ENCODE data around the gene FAAP24.
"Not testable (repeated sequence)": the region's sequence is repeated elsewhere in the genome, so short reads cannot be mapped to it uniquely, and the experiment has no call there.

The FAAP24 gene

DNA sequence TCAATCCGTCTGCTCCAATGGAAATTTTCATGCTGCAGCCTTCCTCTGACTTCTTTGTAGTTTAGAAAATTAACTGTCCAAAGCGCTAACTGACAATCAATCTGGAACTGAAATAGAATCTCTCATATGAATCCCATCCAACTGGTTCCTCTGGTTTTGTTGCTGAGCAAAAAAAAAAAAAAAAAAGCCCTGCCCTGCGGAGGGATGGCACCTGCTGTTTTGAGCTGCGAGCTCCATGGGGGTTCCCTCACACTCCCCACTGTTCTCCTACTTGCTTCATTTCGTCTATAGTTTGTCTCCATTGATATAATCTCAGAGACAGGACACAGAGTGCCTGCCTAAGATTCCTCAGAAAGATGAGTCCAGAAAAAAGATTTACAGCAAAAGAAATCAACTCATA lies 33.4 kb downstream of the FAAP24 start:
- ATAC-seq (replicated peaks) (no peak), DNase-seq (no peak)
- no peaks in the 10 kb centered on the region for H3K9me3 Mint-ChIP-seq
- no peak overlapping the region for H3K4me3 Mint-ChIP-seq
- no peak overlapping the region for H3K27ac Mint-ChIP-seq
- no peaks in the 10 kb centered on the region for H3K36me3 Mint-ChIP-seq (ENCODE audit: insufficient read depth)
- peaks cover 3 to 4% of the 10 kb centered on the region in 2 donors for H3K4me1 Mint-ChIP-seq (ENCODE audit: low read depth in 2 of 2)
- peaks cover 6% of the 10 kb centered on the region in 2 donors for H3K27me3 Mint-ChIP-seq

DNA sequence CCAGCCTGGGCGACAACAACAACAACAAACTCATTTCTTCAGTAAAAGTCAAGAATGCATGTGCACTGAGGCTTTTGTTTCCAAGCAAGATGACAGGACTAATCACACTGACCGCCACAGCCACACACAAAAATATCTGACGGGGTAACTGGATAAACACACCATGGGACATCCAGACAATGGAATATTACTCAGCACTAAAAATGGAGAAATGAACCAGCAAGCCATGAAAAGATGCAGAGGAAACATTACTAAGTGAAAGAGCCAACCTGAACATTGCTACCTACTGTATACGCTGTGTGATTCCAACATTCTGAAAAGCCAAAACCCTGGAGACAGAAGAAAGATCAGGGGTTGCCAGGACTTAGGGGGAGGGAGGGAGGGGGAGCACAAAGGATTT lies 36.7 kb downstream of the FAAP24 start:
- DNase-seq (no peak), ATAC-seq (replicated peaks) (no peak)
- no peak overlapping the region for H3K27ac Mint-ChIP-seq
- H3K27me3 Mint-ChIP-seq, result peaks cover 6 to 19% of the 10 kb centered on the region in 2 donors
- no peak overlapping the region for H3K4me3 Mint-ChIP-seq
- no peaks in the 10 kb centered on the region for H3K4me1 Mint-ChIP-seq (ENCODE audit: low read depth in 2 of 2)
- no peaks in the 10 kb centered on the region for H3K36me3 Mint-ChIP-seq (ENCODE audit: insufficient read depth)
- H3K9me3 Mint-ChIP-seq, result no peaks in the 10 kb centered on the region

DNA sequence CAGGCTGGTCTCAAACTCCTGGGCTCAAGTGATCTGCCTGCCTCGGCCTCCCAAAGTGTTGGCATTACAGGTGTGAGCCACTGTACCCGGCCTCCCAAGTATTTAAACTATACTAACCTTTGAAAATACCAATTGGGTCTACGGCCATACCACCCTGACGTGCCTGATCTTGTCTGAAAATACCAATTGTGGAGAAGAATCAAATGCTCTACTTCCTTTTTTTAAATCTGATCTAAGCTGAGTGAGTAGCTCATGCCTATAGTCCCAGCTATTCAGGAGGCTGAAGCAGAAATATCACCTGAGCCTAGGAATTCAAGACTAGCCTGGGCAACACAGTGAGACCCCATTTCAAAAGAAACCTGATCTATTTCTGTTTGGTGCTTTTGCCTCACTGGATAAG lies 38.8 kb downstream of the FAAP24 start:
- peaks cover 0 to 26% of the 10 kb centered on the region in 2 donors for H3K27me3 Mint-ChIP-seq
- H3K9me3 Mint-ChIP-seq; H3K4me1 Mint-ChIP-seq (ENCODE audit: low read depth in 2 of 2); H3K36me3 Mint-ChIP-seq (ENCODE audit: insufficient read depth); H3K27ac Mint-ChIP-seq; ATAC-seq (replicated peaks); DNase-seq; H3K4me3 Mint-ChIP-seq: not testable (repeated sequence)

DNA sequence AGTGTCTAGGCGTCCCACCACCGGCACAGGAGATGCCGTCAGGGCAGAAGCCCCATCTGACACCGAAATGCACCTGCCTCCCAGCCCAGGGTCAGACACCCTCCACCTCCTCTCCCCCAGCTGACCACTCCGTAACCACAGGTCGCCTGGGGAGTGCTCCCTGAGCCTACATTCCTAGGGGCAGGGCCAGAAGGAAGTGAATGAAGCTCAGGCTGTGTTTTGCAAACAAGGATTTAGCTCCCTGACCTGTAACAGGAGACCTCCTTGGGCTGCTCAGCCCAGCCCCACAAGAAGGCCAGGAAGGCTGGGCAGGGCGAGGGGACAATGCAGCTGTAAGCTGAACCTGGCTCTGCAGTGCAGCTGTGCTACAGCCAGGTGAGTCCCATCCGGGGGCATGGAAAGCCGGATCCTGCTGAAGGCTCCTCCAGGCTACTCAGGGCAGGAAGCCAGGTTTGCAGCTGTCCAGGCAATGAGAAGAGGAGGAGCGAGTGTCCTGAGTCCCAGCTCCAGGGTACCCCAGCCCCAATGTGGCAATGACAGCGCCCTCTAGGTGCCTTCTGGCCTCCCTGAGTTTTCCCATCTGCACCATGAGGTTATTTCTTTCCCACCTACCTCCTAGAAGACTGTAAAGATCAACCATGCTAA lies 50.6 kb downstream of the FAAP24 start:
- Mint-ChIP-seq H3K4me1 (ENCODE audit: low read depth in 2 of 2) (no peaks in the 10 kb centered on the region), H3K27me3 (peaks cover 13 to 19% of the 10 kb centered on the region in 2 donors), H3K27ac (no peak overlapping the region), H3K9me3 (no peaks in the 10 kb centered on the region), H3K4me3 (no peak overlapping the region), H3K36me3 (ENCODE audit: insufficient read depth) (peaks cover 4% of the 10 kb centered on the region)
- no peak for DNase-seq
- no peak for ATAC-seq (replicated peaks)

DNA sequence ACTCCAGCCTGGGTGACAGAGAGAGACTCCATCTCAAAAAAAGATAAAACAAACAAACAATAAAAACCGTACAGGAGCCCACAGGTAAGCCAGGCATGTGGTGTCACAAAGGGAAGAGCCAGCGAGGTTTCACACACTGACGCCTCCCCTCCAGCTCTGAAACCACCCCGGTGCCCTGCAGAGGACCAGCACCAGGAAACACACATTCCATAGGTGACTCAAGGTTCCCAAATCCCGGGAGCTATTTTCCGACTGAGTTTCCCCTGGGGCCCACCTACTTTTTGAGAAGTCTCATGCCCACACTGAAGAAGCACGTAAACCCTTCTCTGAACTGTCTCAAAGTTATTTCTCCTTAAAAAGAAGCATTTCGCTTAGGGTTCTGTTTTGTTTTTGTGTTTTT lies 52.4 kb downstream of the FAAP24 start:
- peaks cover 0 to 1% of the 10 kb centered on the region in 2 donors for H3K9me3 Mint-ChIP-seq
- no peak for ATAC-seq (replicated peaks)
- H3K27ac Mint-ChIP-seq, result no peak overlapping the region
- H3K27me3 Mint-ChIP-seq, result peaks cover 13 to 19% of the 10 kb centered on the region in 2 donors
- H3K4me1 Mint-ChIP-seq (ENCODE audit: low read depth in 2 of 2), result no peaks in the 10 kb centered on the region
- H3K4me3 Mint-ChIP-seq, result no peak overlapping the region
- peaks cover 4% of the 10 kb centered on the region for H3K36me3 Mint-ChIP-seq (ENCODE audit: insufficient read depth)
- no peak for DNase-seq

DNA sequence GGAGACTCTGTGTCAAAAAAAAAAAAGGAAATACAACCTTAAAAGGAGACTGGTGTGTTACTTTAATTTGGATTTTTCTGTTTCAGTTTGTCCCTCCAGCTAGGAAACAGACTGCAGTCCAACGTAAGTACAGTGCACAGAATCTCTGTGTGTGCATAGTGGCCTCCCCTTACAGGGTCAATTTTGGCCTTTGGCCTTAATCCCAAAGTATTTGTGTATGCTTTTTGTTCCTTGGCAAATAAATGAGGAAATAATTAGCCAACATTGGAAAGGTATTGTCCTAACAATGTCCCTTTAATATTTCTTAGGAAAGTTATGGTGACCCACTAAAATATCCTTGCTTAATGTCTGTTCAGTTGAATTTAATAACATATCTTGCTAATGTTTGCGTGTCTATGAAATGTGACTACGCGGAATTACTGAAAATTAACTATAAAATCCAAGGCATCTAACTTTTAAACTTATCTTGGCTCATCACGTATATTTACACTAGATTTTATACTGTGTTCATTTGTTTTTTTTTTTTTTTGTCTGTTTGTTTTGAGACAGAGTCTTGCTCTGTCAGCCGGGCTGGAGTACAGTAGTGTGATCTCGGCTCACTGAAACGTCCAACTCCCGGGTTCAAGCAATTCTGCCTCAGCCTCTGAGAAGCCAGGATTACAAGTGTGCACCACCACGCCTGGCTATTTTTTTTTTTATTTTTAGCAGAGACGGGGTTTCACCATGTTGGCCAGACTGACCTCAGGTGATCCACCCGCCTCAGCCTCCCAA lies 53.6 kb downstream of the FAAP24 start:
- not testable (repeated sequence) for H3K27ac Mint-ChIP-seq; H3K4me1 Mint-ChIP-seq (ENCODE audit: low read depth in 2 of 2); ATAC-seq (replicated peaks); H3K36me3 Mint-ChIP-seq (ENCODE audit: insufficient read depth); DNase-seq; H3K4me3 Mint-ChIP-seq; H3K9me3 Mint-ChIP-seq
- peaks cover 13 to 20% of the 10 kb centered on the region in 2 donors for H3K27me3 Mint-ChIP-seq

DNA sequence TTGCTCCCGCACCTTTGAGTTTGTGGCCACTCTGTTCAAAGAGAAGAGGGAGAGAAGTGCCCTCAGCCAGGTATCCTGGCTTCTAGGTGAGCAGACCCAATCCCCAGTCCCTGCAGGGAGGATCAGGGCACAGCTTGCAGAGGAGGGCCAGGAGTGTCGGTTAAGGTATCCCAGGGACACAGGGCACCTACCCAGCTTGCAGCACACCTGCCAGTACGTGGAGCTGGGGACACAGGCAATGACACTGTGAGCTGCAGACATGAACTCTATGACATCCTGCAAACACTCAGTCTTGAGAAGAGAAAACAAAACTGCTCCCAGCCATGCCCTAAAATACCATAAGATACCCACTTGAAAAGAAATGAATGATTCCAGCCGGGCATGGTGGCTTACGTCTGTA lies 54.6 kb downstream of the FAAP24 start:
- H3K4me3 Mint-ChIP-seq; ATAC-seq (replicated peaks); H3K27ac Mint-ChIP-seq; DNase-seq; H3K4me1 Mint-ChIP-seq (ENCODE audit: low read depth in 2 of 2); H3K36me3 Mint-ChIP-seq (ENCODE audit: insufficient read depth); H3K9me3 Mint-ChIP-seq: not testable (repeated sequence)
- peaks cover 13 to 25% of the 10 kb centered on the region in 2 donors for H3K27me3 Mint-ChIP-seq

All from effector memory CD8-positive, alpha-beta T cell (primary cell).